HG02938 (cell line): ENCODE data around the gene KIFAP3.
A peak's percentile ranks its signal among the peaks of the same experiment; 100 is the strongest.
"Not testable (repeated sequence)": the region's sequence is repeated elsewhere in the genome, so short reads cannot be mapped to it uniquely, and the experiment has no call there.

Experiments used
- ATAC-seq: cut with Tn5 transposase; IDR thresholded peaks from one replicate; pipeline ENCODE4 v1.9.1; 2021; ENCODE audit warnings: mild to moderate bottlenecking, moderate library complexity; ENCODE audit not compliant: unreplicated experiment

Gene KIFAP3

DNA sequence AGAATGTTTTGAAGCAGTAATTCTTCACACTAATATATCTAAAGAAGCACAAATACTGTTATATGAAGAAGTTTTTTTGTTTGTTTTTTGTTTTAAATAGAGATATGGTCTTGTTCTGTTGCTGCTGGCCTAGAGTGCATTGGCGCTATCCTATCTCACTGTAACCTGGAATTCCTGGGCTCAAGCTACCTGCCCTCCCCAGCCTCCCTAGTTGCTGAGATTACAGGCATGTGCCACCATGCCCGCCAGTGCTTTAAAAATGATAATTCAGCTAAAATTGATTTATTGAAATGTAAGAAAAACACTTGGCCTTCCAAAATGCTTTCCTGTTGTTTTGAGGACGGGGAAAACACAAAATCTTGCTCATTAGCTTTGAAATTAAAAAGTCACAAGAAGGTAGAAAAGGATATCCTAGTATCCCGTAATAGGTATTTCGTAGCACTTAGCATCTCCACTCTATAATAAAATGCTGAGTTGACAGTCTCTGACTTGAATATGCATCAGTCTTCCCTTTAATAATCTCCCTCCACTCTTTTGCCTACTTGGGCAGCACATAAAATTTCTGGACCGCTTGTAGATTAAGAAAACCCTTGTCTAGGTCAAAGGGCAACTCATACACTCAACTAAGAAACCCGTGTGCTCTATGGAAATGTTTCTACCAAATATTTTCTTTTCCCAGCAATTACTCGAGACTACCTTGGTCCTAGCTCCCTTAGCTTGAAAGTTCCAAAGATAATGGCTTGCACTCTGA is 182.1 kb downstream of the KIFAP3 start:
- ATAC-seq: no peak

DNA sequence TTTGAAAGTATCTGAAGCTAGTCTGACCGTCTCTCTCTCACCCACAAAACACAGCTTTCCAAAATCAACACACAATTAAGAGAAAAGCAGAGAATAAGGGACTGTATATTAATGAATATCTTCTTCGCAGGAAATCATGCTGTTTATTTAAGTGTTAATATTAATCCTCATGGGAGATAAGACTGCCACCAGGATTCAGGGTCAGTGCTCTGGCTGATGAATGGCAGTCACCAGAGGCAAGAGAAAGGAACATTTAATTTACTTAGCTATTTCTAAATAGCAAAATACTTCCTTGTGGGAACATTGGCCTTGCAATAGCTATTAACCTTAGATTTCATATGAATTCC is 183.0 kb downstream of the KIFAP3 start:
- ATAC-seq: no peak

DNA sequence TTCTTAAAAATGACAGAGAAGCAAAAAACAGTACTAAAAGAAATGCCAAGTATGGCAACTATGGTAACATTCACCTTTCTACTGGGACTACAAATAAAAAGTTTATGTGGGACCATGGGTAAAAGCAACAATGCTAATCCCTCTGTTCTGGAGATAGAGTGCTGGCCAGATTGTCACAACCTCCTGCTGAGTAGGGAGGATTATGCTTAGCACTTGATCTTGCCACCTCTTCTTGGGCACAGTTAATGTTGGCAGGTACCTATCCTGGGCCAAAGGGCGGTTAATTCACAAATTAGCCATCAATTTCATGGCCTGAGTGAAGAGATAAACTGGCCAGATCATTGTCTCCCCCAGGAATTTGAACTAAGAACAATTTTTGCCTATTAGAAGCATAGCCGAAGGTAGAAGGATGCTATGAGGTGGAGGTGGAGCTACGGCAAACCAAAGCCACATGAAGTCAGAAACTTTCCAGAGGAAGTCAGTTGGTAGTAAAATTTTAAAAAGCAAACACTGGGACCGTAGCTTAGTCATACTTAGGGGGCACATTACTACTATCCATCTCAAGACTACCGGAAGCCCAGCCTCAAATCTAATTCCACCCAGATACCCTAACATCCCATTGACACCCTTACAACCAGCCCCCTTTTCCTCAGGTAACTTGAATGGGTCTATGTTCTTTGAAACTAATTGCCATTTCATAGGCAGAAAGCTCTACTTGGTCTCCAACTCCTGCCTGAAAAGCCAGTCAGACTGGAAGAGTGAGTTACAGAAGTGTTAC is 183.5 kb downstream of the KIFAP3 start:
- ATAC-seq: peak; percentile 19

DNA sequence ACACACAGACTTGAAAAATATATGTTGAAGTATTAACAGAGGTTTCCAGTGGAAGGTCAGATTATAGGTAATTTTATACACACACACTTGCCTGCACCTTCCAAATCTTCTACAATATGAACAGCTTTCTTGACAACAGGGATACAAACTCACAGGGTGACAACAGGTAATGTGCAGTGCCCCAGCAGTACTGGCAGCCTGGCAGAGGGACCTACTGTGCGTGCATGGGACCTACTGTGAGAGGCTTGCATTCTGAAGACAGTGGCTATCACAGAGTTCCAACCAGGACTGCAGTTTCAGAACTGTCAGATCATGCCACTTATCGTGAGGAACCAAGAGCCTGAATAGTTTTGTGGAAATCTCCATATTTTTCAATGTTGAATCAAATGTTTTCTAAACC is 184.6 kb downstream of the KIFAP3 start:
- ATAC-seq: no peak

DNA sequence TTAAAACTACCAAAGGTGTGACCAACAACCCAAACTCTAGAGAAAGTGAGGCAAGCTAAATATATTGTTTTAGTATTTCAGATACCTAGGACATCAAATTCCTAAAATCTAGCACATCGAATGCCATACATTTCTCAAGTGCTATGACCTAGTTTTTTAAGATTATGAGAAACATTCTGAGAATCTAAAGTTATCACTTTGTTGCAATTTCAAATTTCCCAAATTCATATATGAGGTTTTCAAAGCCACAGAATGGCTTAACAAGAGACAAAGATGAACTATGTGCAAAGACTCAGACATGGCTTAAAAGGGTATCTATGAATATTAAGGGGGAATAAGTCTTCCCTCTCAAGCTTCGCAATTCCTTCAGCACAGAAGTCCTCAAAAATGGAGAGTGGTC is 187.6 kb downstream of the KIFAP3 start:
- ATAC-seq: no peak

DNA sequence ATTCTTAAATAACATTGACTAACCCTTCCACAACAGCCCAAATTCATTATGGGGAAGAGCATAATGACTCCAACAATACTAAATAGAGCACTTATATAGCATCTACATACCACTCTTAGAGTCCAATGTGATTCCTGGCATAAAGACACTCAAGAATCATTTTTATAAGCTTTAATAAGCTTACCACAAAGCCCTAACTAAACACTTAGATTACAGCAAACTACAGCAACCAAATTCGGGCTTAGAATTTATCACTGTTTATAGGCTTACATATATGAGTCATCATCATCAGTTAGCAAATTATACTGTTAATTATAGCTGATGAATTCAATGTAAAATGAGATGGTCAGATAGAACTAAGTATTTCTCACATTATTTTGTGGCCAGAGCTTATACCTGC is 188.1 kb downstream of the KIFAP3 start:
- no peak for ATAC-seq

DNA sequence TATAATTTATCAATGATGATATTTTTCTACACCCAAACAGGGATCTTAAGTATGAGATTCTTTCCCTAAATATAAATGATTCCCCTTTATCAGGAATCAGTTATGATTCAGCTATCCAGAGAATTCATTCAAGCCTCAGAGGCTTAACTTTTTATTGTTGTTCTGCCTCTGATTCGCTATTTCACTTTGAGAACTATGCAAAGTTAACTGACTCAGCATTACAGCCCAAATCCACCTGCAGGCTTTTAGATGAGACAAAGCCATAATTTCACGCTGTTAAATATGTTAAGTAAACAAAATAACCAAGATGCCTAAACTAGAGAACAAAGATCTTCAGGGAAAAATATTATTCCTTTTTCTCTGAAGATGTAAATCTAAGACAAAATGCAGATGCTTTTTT is 189.3 kb downstream of the KIFAP3 start:
- no peak for ATAC-seq

DNA sequence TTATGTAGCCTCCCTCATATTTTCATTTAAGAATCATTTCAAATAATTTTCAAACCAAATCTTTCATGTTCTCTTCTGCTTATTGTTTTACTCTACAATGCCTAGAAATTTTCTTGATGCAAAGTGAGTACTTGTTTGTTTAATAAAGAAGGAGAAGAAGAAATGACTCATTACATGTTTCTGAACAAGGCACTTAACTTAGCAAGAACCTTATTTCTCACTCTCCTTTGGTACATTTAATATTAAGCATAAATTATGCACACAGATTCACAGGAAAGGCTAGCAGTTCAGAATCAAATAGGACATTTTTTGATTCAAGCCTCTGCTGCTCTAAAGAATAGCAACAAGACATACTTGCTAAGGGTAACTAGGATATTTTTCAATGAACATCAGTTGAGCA is 189.9 kb downstream of the KIFAP3 start:
- no peak for ATAC-seq

DNA sequence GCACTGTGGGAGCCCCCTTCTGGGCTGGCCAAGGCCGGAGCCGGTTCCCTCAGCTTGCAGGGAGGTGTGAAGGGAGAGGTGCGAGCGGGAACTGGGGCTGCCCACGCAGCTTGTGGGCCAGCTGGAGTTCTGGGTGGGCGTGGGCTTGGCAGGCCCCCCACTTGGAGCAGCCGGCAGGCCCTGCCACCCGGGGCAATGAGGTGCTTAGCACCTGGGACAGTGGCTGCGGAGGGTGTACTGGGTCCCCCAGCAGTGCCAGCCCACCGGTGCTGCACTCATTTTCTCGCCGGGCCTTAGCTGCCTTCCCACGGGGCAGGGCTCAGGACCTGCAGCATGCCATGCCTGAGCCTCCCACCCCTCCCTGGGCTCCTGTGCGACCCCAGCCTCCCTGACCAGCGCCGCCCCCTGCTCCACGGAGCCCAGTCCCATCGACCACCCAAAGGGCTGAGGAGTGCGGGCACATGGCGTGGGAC is 192.4 kb downstream of the KIFAP3 start:
- ATAC-seq: no peak

DNA sequence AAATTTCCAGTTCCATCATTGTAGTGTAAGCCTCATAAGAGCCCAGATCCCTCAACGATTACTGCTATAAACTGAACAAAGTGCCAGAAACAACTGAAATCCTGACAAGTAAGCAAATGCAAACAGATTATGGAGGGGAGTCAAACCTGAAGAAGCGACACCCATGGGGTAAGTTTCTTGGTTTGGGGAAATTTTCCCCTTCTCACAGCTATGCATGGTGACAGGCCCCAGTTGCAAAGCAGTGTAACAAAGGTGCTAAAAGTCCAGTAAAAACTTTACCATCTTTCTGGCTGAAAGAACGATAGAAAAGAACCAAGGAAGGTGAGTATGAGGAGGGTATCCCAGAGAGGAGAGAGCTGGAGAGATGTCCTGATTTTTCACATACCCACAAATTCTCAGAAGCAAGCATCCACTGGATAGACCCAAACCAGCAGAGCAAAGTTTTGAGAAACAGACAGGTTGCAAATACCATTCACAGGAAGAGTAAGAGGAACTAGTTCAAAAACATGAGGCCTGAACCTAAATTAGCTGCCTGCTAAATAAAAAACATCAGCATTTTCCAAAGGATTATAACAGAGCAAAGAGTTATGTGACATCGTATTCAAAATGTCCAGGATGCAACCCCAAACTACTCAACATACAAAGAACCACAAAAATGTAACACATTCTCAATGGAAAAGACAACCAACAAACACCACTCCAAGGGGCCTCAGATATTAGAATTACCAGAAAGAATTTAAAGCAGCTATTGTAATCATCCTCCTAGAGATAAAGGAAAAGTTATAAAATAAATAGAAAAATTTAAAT is 195.3 kb downstream of the KIFAP3 start:
- no peak for ATAC-seq

DNA sequence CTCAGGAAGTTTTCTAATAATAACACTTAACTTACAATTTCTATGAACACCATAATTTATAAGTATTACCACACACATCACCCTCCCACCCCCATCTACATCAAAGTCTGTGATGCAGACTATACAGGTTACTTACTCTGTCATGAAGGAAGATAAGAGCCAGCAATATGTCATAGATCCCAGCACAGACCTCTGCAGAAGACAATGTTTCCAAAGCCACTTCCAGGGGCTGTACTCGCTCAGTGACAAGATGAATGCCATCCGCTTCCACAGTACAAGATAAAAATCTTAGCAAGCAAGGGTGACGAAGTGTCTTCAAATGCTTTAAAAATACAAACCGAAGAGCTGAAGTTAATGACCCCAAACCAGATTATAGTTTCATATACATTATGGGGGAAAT is 196.0 kb downstream of the KIFAP3 start:
- ATAC-seq: no peak

DNA sequence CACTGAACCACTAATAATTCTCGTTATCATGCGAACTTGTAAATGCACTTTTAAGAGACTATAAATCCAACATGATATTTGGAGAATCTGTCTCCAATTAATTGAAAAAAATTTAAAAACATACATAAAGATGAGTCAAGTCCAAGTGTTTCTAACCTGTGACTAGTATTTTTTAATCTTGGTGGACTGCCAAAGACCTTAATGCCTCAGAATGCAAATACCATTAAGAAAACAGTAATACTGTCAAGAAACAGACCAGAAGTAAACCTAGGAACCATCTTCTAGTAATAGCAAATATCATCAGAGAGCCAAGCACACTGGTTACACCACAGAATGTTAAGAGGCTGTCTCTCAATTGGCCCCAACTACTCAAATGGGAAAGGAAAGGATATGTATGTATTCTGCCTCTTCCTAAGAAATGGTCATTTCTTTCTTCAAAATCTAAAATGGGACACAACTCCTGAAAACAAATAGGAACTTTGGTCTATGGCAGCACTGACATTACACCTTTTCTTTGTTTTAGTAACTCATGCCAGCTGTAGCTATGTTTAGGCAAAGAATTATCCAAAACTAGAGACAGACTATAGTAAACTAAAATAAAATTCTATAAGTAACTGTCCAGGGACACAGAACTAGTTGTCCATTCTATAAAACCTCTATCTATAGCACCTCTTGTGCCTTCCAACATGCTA is 196.5 kb downstream of the KIFAP3 start:
- ATAC-seq: no peak

DNA sequence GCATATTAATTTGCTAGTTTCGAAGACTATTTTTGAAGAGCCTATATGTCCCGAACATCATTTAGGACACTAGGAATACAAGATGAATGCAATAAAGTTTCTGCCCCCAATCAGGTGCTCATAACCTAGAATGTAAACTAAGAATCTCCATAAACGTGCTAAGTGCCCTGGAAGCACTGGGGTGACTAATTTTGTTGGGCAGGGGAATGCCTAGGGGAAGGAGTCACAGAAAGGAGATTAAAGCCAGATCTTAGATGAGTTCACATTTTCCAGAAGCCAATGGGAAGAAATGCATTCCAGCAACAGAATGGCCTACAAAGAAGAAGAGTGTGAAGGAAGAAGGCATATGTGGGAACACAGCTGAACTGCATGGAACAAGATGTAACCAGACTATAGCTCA is 200.3 kb downstream of the KIFAP3 start:
- no peak for ATAC-seq

DNA sequence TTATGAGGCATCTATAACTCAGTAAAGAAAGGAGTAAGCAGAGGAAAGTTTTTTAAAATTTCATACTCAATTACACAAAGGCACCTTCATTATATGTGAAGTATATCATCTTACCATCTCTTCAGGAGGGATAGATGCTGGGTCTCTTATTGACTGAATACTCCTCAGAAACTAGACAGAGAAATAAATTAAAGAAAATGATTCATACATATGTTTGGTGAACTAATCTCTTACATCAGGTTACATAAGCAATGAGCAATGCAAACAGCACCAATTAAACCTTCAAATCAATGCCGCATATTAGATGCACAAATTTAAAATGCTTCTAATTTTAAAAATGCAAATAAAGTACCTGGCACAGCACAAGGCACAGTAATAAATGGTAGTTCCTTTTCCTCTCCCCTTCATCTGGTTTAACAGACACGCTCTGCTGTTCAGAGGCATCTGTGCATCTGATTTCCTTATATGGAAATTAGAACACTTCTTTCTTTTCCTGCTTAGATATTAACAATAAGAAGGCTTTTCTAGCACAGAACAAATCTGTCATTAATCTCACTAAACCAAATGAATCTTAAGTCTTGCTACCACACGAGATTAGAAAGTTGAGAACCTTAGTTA is 200.8 kb downstream of the KIFAP3 start:
- no peak for ATAC-seq

DNA sequence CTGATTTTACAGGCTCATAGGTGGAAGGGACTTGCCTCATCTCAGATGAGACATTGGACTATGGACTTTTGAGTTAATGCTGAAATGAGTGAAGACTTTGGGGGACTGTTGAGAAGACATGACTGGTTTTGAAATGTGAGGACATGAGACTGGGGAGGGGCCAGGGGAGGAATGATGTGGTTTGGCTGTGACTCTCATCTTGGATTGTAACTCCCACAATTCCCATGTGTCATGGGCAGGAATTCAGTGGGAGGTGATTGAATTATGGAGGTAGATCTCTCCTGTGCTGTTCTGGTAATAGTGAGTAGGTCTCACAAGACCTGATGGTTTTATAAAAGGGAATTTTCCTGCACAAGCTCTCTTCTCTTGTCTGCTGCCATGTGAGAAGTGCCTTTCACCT is 201.6 kb downstream of the KIFAP3 start:
- no peak for ATAC-seq

DNA sequence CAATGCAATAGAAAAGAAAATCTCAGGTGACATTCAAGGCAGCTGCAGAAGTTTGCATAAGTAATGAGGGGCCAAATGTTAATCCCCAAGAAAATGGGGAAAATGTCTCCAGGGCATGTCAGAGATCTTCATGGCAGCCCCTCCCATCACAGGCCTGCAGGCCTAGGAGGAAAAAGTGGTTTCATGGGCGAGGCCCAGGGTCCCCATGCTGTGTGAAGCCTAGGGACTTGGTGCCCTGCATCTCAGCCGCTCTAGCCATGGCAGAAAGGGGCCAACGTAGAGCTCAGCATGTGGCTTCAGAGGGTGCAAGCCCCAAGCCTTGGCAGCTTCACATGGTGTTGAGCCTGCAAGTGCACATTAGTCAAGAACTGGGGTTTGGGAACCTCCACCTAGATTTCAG is 202.5 kb downstream of the KIFAP3 start:
- not testable (repeated sequence) for ATAC-seq
